Ishikawa (cell line): Measurements from ENCODE around the gene MTCH2.

Experiments
- CEBPB ChIP-seq: IDR thresholded peaks from 2 replicates; pipeline ENCODE4 v1.6.1; 2012
- CREB1 ChIP-seq: IDR thresholded peaks from 2 replicates; pipeline ENCODE4 v1.6.1; 2012; ENCODE audit warnings: low read depth
- EGR1 ChIP-seq: IDR thresholded peaks from 2 replicates; pipeline ENCODE4 v1.6.1; 2012
- EP300 ChIP-seq: IDR thresholded peaks from 2 replicates; pipeline ENCODE4 v1.6.1; 2012; ENCODE audit warnings: borderline replicate concordance
- FOXM1 ChIP-seq: IDR thresholded peaks from 2 replicates; pipeline ENCODE4 v1.6.1; 2012; ENCODE audit warnings: low read depth, borderline replicate concordance
- NFIC ChIP-seq: IDR thresholded peaks from 2 replicates; pipeline ENCODE4 v1.6.1; 2012
- RAD21 ChIP-seq: IDR thresholded peaks from 2 replicates; pipeline ENCODE4 v1.6.1; 2012; ENCODE audit warnings: low read depth
- TAF1 ChIP-seq: IDR thresholded peaks from 2 replicates; pipeline ENCODE4 v1.6.1; 2012; ENCODE audit warnings: low read depth, mild to moderate bottlenecking
- TEAD4 ChIP-seq: IDR thresholded peaks from 2 replicates; pipeline ENCODE4 v1.6.1; 2012
- YY1 ChIP-seq: IDR thresholded peaks from 2 replicates; pipeline ENCODE4 v1.6.1; 2012; ENCODE audit warnings: low read depth
- ZBTB7A ChIP-seq: IDR thresholded peaks from 2 replicates; pipeline ENCODE4 v1.6.1; 2012; ENCODE audit warnings: low read depth
- TF ChIP-seq, protein P1 (sequence below): IDR thresholded peaks from 2 replicates; pipeline ENCODE4 v1.6.1; 2012
- TF ChIP-seq, protein P2 (sequence below): IDR thresholded peaks from 2 replicates; pipeline ENCODE4 v1.6.1; 2012
- TF ChIP-seq, protein P3 (sequence below): IDR thresholded peaks from 2 replicates; pipeline ENCODE4 v1.6.1; 2012; ENCODE audit warnings: low read depth, mild to moderate bottlenecking

GRCh38 chr11:47688991-47689390, 46.6 kb upstream of the MTCH2 start:
- TF ChIP-seq, protein P1, sequence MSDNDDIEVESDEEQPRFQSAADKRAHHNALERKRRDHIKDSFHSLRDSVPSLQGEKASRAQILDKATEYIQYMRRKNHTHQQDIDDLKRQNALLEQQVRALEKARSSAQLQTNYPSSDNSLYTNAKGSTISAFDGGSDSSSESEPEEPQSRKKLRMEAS = no peak
- TF ChIP-seq, protein P2, sequence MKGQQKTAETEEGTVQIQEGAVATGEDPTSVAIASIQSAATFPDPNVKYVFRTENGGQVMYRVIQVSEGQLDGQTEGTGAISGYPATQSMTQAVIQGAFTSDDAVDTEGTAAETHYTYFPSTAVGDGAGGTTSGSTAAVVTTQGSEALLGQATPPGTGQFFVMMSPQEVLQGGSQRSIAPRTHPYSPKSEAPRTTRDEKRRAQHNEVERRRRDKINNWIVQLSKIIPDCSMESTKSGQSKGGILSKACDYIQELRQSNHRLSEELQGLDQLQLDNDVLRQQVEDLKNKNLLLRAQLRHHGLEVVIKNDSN = no peak
- TF ChIP-seq YY1 (no peak), TAF1 (no peak), CEBPB (no peak), EP300 (no peak), RAD21 (no peak), TEAD4 (no peak), NFIC (no peak), EGR1 (no peak), CREB1 (no peak), ZBTB7A (no peak), FOXM1 (no peak)
- TF ChIP-seq, protein P3, sequence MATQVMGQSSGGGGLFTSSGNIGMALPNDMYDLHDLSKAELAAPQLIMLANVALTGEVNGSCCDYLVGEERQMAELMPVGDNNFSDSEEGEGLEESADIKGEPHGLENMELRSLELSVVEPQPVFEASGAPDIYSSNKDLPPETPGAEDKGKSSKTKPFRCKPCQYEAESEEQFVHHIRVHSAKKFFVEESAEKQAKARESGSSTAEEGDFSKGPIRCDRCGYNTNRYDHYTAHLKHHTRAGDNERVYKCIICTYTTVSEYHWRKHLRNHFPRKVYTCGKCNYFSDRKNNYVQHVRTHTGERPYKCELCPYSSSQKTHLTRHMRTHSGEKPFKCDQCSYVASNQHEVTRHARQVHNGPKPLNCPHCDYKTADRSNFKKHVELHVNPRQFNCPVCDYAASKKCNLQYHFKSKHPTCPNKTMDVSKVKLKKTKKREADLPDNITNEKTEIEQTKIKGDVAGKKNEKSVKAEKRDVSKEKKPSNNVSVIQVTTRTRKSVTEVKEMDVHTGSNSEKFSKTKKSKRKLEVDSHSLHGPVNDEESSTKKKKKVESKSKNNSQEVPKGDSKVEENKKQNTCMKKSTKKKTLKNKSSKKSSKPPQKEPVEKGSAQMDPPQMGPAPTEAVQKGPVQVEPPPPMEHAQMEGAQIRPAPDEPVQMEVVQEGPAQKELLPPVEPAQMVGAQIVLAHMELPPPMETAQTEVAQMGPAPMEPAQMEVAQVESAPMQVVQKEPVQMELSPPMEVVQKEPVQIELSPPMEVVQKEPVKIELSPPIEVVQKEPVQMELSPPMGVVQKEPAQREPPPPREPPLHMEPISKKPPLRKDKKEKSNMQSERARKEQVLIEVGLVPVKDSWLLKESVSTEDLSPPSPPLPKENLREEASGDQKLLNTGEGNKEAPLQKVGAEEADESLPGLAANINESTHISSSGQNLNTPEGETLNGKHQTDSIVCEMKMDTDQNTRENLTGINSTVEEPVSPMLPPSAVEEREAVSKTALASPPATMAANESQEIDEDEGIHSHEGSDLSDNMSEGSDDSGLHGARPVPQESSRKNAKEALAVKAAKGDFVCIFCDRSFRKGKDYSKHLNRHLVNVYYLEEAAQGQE = no peak
